ENCODE results near the gene PAX5.

DNA sequence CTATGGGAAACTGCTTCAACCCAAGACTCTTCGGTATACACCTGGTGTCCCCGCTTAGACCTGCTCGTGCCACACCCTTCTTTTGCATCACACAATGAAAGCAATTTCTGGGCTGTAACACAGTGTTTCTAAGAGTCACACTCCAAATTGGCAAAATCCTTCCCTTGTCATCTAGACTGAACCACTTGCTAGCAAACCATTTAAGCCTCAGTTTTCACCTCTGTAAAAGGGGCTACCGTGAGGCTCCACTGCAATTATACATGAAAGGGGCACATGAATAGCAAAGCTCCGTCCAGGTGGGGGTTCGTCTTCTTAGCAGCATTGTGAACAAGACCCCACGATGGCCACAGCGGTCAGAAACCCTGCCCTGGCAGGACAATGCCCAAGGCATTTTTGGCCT is 166.8 kb downstream of the PAX5 start:
- no peak for TF ChIP-seq EP300 (conservative IDR thresholded peaks at IDR 0.05; ENCODE audit: poor library complexity, severe bottlenecking)
- no peak for TF ChIP-seq POLR2AphosphoS5 (IDR thresholded peaks at IDR 0.05)
- TF ChIP-seq SMC3 (conservative IDR thresholded peaks at IDR 0.05; ENCODE audit: poor library complexity) = no peak
- no peak for TF ChIP-seq EZH2 (IDR thresholded peaks at IDR 0.05; ENCODE audit: borderline replicate concordance, insufficient read depth, low read length, poor library complexity, severe bottlenecking)
- TF ChIP-seq, protein P1, sequence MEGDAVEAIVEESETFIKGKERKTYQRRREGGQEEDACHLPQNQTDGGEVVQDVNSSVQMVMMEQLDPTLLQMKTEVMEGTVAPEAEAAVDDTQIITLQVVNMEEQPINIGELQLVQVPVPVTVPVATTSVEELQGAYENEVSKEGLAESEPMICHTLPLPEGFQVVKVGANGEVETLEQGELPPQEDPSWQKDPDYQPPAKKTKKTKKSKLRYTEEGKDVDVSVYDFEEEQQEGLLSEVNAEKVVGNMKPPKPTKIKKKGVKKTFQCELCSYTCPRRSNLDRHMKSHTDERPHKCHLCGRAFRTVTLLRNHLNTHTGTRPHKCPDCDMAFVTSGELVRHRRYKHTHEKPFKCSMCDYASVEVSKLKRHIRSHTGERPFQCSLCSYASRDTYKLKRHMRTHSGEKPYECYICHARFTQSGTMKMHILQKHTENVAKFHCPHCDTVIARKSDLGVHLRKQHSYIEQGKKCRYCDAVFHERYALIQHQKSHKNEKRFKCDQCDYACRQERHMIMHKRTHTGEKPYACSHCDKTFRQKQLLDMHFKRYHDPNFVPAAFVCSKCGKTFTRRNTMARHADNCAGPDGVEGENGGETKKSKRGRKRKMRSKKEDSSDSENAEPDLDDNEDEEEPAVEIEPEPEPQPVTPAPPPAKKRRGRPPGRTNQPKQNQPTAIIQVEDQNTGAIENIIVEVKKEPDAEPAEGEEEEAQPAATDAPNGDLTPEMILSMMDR (IDR thresholded peaks at IDR 0.05; ENCODE audit: poor library complexity, severe bottlenecking) = no peak
- TF ChIP-seq, protein P2, sequence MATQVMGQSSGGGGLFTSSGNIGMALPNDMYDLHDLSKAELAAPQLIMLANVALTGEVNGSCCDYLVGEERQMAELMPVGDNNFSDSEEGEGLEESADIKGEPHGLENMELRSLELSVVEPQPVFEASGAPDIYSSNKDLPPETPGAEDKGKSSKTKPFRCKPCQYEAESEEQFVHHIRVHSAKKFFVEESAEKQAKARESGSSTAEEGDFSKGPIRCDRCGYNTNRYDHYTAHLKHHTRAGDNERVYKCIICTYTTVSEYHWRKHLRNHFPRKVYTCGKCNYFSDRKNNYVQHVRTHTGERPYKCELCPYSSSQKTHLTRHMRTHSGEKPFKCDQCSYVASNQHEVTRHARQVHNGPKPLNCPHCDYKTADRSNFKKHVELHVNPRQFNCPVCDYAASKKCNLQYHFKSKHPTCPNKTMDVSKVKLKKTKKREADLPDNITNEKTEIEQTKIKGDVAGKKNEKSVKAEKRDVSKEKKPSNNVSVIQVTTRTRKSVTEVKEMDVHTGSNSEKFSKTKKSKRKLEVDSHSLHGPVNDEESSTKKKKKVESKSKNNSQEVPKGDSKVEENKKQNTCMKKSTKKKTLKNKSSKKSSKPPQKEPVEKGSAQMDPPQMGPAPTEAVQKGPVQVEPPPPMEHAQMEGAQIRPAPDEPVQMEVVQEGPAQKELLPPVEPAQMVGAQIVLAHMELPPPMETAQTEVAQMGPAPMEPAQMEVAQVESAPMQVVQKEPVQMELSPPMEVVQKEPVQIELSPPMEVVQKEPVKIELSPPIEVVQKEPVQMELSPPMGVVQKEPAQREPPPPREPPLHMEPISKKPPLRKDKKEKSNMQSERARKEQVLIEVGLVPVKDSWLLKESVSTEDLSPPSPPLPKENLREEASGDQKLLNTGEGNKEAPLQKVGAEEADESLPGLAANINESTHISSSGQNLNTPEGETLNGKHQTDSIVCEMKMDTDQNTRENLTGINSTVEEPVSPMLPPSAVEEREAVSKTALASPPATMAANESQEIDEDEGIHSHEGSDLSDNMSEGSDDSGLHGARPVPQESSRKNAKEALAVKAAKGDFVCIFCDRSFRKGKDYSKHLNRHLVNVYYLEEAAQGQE (IDR thresholded peaks at IDR 0.05; ENCODE audit: borderline replicate concordance) = no peak
